Tongue (tissue), 2 donors: ENCODE results near the gene ID1. TPM values are rescaled to one million over a fixed set of nuclear protein-coding genes. Genes with fewer than 3 reads are reported as not detected.
"Not testable (repeated sequence)": the region's sequence is repeated elsewhere in the genome, so short reads cannot be mapped to it uniquely, and the experiment has no call there.

Experiments
- DNase-seq: peaks from one replicate; pipeline ENCODE4 v3.0.0-alpha.2; 2015
- total RNA-seq: library from RNA; depleted of rRNA; stranded (reverse); fragments of >200 nt; gene quantifications from one replicate; pipeline ENCODE4 v1.2.3, GENCODE V29; 2014

The ID1 gene
- total RNA-seq, 1 donor from 2014 or later = 94.2 TPM

DNA sequence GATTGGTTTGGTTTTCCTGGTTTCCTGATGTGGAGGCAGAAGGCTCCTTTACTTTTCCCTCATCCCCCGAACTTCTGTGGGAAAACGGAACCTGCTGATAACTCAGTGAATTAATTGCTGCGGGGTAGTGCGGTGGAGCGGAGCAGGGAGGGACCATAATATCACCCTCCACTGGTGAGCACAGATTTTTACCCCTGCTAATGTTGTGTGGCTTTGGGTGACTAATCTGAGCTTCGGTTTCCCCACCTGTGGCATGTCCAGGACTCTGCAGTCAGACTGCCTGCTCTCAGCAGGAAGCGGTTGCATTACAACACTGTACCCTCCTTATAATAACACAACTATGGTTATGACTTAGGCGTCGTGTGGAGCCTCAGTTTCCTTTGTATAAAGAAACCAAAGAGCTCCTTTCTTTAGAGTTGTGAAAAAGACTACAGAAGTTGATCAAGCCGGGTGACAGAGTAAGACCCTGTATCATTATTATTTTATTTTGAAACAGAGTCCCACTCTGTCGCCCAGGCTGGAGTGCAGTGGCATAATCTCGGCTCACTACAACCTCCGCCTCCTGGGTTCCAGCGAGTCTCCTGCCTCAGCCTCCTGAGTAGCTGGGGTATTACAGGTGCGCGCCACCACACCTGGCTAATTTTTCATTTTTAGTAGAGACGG is 2.2 kb upstream of the ID1 start:
- DNase-seq = no peak

DNA sequence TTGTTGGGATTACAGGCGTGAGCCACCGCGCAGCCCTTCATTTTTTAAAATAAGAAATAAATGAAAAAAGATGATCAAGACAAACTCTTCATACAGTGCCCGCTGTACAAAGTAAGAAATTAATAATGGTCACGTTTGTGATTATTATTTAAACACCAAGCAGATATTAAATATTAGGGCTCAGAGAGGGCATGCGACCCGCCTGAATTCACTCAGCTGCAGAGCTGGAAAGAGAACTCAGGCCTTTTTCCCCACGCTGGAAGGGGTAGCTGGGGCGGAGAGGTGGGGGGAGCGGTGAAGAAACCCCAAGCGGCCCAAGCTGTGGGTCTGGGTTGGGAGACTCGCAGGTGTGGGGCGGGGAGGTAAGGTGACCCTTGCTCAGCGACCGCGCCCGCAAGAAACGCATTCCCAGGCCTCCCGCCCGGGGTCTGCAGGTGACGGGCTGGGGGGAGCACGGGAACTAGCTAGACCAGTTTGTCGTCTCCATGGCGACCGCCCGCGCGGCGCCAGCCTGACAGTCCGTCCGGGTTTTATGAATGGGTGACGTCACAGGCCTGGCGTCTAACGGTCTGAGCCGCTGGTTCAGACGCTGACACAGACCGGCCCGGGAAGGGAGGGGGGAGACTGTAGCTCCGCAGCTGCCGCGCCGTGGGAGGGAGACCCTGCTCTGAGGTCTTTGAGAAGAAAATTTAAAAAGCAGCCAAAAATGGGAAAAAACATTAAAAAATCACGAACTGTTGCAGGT is 1.1 kb upstream of the ID1 start:
- peak; percentile 99 for DNase-seq

DNA sequence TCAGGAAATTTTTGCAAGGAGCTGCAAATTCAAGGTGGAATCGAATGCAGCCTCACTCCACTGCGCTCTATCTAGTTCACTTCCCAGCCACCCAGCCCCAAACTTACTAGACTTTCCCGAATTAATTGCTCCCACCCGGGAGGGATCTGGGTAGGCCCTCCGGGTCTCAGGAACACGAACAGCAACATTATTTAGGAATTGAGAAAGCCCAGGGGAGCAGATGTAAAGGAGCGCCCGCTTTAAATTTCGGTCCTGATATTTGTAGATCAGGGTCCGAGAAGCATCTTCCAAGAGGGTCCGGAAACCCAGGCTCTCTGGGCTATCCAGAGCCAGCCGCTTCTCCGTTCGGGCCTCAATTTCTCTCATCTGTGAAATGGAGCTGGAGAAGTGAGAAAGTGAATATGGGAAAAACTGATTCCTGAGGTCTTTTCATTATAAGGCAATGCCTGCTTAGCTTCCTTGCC is 490 bp upstream of the ID1 start:
- no peak for DNase-seq

DNA sequence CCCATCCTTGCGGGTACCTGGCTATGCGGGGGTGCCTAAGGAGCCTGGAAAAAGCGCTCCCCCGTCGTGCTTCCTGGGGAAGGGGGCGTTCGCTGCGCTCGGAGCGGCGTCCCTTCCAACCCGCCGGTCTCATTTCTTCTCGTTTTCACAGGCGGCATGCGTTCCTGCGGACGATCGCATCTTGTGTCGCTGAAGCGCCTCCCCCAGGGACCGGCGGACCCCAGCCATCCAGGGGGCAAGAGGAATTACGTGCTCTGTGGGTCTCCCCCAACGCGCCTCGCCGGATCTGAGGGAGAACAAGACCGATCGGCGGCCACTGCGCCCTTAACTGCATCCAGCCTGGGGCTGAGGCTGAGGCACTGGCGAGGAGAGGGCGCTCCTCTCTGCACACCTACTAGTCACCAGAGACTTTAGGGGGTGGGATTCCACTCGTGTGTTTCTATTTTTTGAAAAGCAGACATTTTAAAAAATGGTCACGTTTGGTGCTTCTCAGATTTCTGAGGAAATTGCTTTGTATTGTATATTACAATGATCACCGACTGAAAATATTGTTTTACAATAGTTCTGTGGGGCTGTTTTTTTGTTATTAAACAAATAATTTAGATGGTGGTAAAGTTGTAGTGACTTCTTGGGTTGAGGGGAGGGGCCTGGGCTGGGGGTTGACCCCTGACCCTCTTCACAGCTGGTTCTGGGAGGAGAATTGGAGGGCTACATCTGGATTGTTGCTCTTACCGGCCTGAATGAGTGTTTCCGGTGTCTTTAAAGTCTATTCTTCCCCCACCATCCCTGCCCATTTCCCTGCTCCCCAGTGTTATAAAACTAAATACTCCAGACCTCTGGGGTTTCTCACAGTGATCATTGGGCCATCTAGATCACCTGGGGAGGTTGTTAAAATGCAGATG is 1.1 kb downstream of the ID1 start:
- peak; percentile 53 for DNase-seq

DNA sequence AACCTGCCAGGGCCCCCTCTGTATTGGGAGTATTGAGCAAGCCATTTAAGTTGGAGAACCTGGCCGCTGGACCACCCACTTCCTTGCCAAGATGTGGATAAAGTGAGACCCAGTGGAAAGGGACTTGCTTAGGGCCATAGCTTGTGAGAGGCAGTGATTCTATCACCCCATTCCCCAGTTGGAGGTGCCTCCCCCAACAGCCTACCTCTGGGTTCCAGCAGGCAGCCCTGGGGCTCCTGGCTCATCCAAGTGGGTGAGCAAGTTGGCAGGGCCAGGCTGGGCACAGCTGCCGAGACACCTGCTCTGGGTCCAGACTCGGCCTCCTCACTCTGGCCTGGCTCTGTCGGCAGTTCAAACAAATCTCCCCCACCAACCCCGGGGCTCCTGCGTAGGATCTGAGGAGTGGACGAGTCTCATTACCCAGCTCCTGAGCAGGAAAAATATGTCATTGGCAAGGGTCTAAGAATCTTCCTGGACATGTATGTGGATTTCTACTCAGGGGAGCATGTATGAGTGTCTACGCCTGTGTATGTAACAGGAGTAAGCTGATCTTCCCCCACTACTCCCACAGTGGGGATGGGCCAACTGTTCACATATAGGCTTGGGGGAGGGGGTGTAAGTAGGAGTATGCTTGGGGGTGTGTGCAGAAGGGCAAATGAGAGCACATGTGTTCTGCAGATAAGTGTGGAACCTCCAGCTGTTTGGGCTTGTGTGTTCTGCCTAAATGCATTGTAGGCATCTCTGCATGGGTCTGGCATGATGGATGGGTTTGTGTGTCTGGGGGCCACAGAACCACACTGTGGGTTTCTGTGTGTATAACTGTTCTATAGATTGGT is 1.9 kb downstream of the ID1 start:
- DNase-seq = peak; percentile 89

DNA sequence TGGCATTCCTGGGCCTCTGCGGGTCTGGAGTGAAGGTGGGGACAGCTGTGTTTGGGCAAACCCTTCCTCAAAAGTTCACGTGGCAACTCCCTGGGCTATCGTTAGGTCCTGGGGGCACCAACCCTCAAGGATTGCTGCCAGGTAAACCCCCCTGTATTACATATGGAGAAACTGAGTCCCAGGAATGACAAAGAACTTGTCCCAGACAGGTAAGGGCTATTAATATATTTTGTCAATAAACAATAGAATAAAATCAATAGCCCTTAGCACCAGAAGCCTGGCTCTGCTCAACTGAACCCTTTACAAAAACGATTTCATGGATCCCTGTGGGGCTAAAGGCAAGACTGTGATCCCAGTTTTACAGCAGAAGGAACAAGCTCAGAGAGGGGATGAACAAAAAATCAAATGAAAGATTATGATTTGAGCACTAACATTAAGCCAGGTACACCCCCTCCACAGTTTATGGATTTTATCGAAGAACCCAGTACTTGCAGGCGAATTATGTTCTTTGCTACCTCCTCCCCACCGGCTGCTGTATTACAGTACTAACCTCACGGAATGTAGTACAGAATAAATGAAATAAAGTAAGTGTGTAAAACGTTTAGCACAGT is 2.7 kb downstream of the ID1 start:
- DNase-seq = no peak

DNA sequence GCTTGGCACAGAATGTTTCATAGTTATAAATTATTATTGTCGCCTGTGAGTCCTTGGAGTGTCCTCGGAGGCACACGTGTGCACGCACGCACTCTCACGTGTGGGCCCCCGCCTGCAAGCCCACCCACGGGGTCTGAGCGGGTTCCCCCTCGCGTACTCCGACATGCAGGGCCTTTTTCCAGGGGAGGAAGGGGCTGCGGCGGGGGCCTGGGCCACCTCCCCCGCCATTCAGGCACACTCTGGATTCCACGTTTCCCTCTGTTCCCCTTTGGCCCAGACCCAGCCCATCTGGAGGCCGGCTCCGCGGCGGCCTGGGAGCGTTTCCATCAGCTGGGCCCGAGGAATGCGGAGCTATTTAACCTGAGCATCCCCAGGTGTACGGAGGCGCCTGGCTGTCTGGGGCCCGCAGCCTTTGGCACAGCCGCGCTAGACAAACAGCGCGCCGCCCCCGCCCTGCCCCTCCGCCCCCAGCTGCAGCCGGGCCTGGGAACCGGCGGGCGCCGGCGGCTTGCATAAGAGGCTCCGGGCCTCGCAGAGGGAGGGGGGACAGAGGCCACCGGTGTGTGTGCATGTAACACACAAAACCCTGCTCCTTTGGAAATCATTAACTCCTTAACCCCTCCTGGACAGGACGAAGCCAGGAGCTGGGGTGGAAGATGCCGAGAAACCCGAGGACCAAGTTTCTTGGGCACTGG is 3.3 kb downstream of the ID1 start:
- DNase-seq = peak; percentile 94

DNA sequence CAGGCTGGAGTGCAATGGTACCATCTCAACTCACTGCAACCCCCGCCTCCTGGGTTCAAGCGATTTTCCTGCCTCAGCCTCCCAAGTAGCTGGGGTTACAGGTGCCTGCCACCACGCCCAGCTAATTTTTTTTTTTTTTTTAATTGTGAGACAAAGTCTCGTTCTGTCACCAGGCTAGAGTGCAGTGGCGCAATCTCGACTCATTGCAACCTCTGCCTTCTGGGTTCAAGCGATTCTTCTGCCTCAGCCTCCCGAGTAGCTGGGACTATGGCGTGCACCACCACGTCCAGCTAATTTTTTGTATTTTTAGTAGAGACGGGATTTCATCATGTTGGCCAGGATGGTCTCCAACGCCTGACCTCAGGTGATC is 7.2 kb downstream of the ID1 start:
- DNase-seq = not testable (repeated sequence)

DNA sequence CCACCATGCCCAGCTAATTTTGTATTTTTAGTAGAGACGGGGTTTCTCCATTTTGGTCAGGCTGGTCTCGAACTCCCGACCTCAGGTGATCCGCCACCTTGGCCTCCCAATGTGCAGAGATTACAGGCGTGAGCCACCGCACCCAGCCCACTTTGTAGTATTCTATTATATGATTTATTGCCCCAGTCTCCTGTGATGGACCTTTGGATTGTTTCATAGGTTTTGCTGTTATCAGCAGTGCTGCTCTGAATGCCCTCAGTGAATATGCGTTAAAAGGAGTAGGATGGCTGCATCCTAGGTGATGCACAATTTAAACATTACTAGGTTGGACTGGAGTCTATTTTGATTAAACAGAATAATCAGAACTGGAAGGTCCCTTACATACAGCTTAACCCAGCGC is 10.3 kb downstream of the ID1 start:
- no peak for DNase-seq

DNA sequence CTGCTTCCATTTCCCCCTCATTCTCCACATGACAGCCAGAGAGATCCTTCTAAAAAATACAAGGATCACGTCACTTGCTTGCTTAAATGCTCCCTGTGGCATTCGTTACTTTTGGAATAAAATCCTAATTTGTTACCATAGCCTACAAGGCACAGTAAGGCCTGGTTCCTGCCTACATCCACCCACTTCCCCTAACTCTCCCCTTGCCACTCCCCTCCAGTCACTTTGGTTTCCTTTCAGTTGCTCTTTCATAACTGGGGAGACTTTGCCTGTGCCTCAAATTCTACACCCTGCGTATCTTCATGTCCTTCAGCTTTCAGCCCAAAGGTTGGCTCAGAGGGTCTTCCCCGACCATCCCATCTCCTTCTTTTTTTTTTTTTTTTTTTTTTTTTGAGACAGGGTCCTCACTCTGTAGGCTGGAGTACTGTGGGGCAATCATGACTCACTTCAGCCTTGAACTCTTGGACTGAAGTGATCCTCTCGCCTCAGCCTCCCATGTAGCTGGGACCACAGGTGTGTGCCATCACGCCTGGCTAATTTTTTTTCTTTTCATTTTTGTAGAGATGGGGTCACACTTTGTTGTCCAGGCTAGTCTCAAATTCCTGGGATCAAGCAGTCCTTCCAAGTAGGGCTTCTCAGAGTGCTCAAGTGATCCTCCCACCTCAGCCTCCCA is 12.5 kb downstream of the ID1 start:
- DNase-seq = no peak

DNA sequence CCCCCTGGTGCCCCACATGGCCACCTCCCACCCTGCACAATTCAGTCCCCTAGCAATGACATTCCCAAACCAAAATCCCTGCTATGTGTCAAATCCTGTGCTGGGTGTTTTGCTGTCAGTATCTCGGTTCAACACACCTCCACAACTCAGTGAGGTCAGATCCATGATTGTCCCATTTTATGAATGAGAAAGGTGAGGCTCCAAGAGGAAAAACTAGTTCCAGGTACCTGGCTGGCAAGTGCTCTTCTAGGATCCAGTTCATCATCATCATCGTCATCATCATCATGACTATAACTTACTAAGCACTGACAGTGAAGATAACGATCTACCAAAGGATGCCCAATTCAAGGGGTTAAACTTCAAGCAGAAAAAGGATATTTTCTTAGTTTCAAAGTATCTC is 15.2 kb downstream of the ID1 start:
- DNase-seq = no peak

DNA sequence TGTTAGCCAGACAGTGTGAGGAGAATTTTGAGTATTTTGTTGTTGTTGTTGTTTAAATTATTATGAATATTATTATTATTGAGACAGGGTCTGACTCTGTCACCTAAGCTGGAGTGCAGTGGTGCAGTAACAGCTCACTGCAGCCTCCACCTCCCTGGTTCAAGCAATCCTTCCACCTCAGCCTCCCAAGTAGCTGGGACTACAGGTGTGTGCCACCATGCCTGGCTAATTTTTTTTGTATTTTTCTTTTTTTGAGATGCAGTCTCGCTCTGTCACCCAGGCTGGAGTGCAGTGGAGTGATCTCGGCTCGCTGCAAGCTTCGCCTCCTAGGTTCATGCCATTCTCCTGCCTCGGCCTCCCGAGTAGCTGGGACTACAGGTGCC is 18.0 kb downstream of the ID1 start:
- not testable (repeated sequence) for DNase-seq

DNA sequence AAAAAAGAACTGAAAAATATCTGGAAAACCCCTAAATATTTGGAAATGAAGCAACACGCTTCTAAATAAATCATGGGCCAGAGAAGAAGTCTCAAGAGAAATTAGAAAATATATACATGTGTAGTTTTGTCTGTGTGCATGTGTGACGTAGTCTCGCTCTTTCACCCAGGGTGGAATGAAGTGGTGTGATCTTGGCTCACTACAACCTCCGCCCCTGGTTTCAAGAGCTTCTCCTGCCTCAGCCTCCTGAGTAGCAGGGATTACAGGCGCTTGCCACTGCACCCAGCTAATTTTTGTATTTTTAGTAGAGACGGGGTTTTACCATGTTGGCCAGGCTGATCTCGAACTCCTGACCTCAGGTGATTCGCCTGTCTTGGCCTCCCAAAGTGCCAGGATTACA is 21.4 kb downstream of the ID1 start:
- DNase-seq = not testable (repeated sequence)

DNA sequence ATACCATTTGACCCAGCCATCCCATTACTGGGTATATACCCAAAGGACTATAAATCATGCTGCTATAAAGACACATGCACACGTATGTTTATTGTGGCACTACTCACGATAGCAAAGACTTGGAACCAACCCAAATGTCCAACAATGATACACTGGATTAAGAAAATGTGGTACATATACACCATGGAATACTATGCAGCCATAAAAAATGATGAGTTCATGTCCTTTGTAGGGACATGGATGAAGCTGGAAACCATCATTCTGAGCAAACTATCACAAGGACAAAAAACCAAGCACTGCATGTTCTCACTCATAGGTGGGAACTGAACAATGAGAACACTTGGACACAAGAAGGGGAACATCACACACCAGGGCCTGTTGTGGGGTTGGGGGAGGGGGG is 23.0 kb downstream of the ID1 start:
- not testable (repeated sequence) for DNase-seq

DNA sequence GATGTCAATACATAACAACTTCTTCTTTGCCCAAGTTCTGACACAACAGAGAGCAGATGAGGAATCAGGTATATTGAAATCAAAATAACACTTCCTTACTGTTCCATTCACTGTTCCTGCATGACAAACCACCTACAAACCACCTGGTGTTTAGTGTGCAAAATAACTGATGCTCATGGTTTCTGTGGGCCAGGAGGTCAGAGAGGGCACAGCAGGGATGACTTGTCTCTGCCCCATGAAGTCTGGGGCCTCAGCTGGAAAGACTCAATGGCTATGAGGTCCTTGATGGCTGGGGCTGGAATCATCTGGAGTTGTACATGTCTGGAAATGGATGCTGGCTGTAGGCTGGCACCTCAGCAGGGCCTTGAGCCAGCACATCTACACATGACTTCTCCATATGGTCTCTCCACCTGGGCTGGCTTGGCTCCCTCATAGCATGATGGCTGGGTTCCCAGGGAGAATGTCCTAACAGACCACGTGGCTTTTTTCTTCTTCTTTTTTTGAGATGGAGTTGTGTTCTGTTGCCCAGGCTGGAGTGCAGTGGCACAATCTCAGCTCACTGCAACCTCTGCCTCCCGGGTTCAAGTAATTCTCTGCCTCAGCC is 25.2 kb downstream of the ID1 start:
- peak; percentile 56 for DNase-seq

DNA sequence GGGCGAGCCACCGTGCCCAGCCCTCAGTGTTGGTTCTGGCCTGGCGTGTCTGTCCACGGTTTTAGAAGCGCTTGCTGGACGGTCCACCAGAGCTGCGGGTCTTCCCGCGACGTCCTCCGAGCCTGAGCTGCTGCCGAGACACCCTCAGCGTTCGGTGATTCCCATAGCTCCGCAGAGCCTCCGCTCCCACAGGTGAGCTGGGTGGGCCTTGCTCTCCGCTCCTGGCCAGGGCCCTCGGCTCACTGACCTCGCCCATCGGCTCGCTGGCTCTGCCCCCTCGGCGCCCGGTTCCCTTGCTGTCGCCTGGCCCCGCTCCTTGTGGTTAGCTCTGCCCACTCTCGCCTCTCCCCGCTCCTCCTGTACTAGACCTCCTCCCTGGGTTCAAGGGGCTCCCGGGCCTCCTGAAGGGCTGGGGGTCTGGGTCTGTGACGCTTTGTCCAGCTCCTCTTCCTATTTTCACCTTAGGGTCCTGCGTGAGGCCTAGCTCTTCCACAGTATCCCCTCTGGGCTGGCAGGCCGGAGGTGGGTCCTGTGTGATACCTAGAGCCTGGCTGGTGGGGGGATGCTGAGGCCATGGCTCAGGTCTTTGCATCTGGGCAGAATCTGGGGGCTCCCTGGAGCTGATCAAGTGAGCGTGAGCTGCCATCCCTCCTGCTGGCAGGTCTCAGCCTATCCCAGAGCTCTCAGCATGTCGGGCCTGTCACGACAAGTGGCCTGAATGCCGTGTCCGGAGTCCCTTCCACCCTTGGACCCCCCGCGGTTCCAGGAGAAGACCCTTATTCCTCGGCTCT is 27.7 kb downstream of the ID1 start:
- no peak for DNase-seq

DNA sequence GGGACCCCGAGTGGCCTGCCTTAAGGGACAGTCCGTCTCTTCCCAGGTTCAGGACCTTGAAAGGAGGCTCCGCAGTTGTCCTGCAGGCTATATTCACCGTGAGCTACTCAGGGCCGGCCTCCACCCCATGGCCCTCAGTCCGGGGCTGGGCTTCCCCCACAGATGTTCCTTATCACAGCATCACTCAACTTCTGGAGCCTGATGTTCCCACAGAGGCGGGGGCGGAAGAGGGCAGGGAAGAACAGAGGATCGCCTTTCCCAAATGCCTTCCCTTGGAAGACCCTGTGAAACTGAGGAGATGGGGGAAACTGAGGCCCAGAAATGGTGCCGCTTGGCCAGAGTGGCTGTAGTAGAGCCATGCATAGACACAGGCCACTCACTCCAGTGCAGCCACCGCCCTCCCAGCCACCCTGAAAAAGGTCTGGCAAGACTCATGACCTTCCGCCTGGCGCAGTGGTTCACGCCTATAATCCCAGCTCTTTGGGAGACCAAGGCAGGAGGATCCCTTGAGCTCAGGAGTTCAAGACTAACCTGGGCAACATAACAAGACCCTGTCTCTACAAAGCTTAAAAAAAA is 28.3 kb downstream of the ID1 start:
- DNase-seq = no peak

DNA sequence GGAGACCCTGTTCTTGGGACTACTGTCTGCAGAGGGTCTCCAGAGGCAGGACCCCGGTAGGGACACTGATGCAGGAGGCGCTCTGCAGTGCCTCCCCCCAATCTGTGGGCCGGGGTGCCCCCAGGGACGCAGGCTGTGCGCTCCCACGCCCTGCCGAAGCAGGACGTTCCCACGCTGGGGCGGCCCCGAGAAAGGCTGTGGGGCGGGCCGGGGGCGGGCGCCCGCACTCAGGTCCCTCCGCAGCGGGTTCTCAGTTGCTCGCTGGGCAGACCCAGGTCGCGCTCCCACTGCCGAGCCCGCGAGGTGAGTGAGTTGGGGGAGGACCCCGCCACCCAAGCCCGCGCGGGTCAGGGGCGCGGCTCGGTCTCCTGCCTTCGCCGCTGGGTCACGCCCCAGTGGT is 32.6 kb downstream of the ID1 start, which contains the start of gene COX4I2:
Gene COX4I2, plus strand, starts transcription at position 253 of the 400 bp plus-strand sequence. CDS start 1,106 bp downstream, outside the sequence.
- no peak for DNase-seq

DNA sequence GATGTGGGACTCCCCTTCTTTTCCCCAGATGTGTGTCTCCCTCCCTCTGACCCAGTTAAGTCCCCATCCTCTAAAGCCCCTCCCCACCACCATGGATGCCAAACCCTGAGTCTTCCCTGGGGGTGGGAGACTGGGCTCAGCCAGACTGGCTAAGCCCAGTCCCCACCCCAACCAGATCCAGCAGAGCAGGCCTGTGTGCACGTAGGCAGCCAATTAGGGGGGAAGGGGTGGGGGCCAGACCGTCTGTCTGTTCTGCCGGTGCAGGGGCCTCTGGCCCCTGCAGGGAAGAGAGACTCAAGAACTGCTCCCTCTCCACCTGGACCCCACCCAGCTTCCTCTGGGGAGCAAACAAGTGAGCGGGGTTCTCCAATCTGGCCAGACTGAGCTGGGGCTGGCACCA is 33.2 kb downstream of the ID1 start:
- DNase-seq = no peak
